K562 (cell line): Measurements from ENCODE around the gene FGF21. TPM values are rescaled to one million over a fixed set of nuclear protein-coding genes. Genes with fewer than 3 reads are reported as not detected.

Experiments used
- ATAC-seq: fragments of 200-7000 bp; cut with Tn5 transposase; 3 replicates; pipeline ENCODE4 v1.9.1; 2020; ENCODE audit warnings: moderate library complexity
- BruUV-seq: library from RNA; stranded (reverse); fragments of 400-500 nt; replicated peaks from 2 replicates; lab custom pipeline; 2021; lab: Mats Ljungman, UMichigan
- CTCF ChIA-PET: fragments of 300-600 bp; formaldehyde crosslinking; extraction: SDS; loops from one replicate; lab custom pipeline; 2021; ENCODE audit warnings: low intra/inter-chr PET ratio; lab: Yijun Ruan, JAX
- POLR2A ChIA-PET: fragments of 300-600, 350-650 bp; sonication (Branson Sonifier 250); formaldehyde crosslinking; extraction: SDS; loops from one replicate; lab custom pipeline; 2021; ENCODE audit warnings: antibody characterized with exemption, inconsistent platforms; lab: Yijun Ruan, JAX
- DNase-seq, 4 experiments: peaks; one replicate each; pipeline versions ENCODE4 v3.0.0 to v3.0.0-alpha.2; 2011 to 2018; ENCODE audit warnings: low spot score in 3 of 4, mixed read lengths in 3 of 4; ENCODE audit errors: extremely low read depth in 1 of 4
- FAIRE-seq: peaks from 2 replicates; lab custom pipeline; 2011; peaks lifted over from hg19 to GRCh38; lab: Jason Lieb, UNC
- H2AFZ ChIP-seq: 2 replicates; pipeline ENCODE4 v1.6.0; 2011; ENCODE audit warnings: low read depth, low read length, control low read depth, inconsistent platforms
- H3K27ac ChIP-seq: fragments of 200-600 bp; 3 replicates; pipeline ENCODE4 v1.8.0; 2011; ENCODE audit warnings: low read depth, mild to moderate bottlenecking, control low read depth, inconsistent platforms, low read length, moderate library complexity, mixed read lengths; ENCODE audit errors: extremely low read depth
- H3K27me3 ChIP-seq, 2 experiments: fragments of 300-600 bp in 1 of 2; 2 replicates in 1 of 2; 3 replicates in 1 of 2; pipeline versions ENCODE4 v1.6.0 to v1.8.0; 2011; ENCODE audit warnings: inconsistent platforms in 2 of 2, low read length in 2 of 2, mild to moderate bottlenecking in 1 of 2, mixed read lengths in 1 of 2, moderate library complexity in 1 of 2; ENCODE audit not compliant: control insufficient read depth in 2 of 2, insufficient read depth in 2 of 2
- H3K36me3 ChIP-seq: fragments of 300-600 bp; 3 replicates; pipeline ENCODE4 v1.8.0; 2011; ENCODE audit warnings: mild to moderate bottlenecking, low read length, inconsistent platforms; ENCODE audit not compliant: control insufficient read depth, insufficient read depth
- H3K4me1 ChIP-seq, 2 experiments: fragments of 200-600 bp in 1 of 2; replicated peaks in 1 of 2; 2 replicates in 1 of 2; 3 replicates in 1 of 2; pipeline versions ENCODE4 v1.5.1 to v1.8.0; 2011; ENCODE audit warnings: inconsistent platforms in 2 of 2, low read length in 2 of 2, mild to moderate bottlenecking in 1 of 2, mixed read lengths in 1 of 2, moderate library complexity in 1 of 2; ENCODE audit not compliant: control insufficient read depth in 2 of 2, insufficient read depth in 2 of 2
- H3K4me2 ChIP-seq: 2 replicates; pipeline ENCODE4 v1.6.1; 2011; ENCODE audit warnings: low read length, control low read depth, inconsistent platforms, mixed read lengths; ENCODE audit not compliant: insufficient read depth
- H3K4me3 ChIP-seq: fragments of 200-600 bp; sonication (generic), shearing (Covaris generic); 2 replicates; pipeline ENCODE4 v1.5.1; 2016; ENCODE audit warnings: control low read depth, inconsistent platforms
- H3K79me2 ChIP-seq: fragments of 200-600 bp; 3 replicates; pipeline ENCODE4 v1.8.0; 2011; ENCODE audit warnings: low read length, inconsistent platforms; ENCODE audit not compliant: control insufficient read depth, insufficient read depth
- H3K9ac ChIP-seq, 2 experiments: 2 replicates each; pipeline versions ENCODE4 v1.6.0 to v1.6.1; 2011; ENCODE audit warnings: low read depth in 2 of 2, low read length in 2 of 2, control low read depth in 1 of 2, inconsistent platforms in 1 of 2, mild to moderate bottlenecking in 1 of 2, mixed read lengths in 1 of 2; ENCODE audit not compliant: insufficient read depth in 1 of 2
- H3K9me1 ChIP-seq: one replicate; pipeline ENCODE4 v1.6.0; 2011; ENCODE audit warnings: inconsistent platforms, mild to moderate bottlenecking, low read length, moderate library complexity; ENCODE audit not compliant: control insufficient read depth, insufficient read depth
- H3K9me3 ChIP-seq: replicated peaks from 2 replicates; pipeline ENCODE4 v1.5.1; 2011; ENCODE audit warnings: low read depth, low read length, inconsistent platforms; ENCODE audit not compliant: control insufficient read depth, insufficient read depth
- H4K20me1 ChIP-seq: replicated peaks from 2 replicates; pipeline ENCODE4 v1.6.1; 2011; ENCODE audit warnings: low read length, inconsistent platforms, mixed read lengths; ENCODE audit not compliant: control insufficient read depth, insufficient read depth
- CBFB ChIP-seq: sonication (generic); formaldehyde crosslinking; IDR thresholded peaks from 2 replicates; pipeline ENCODE4 v1.4.0; 2020; ENCODE audit warnings: mild to moderate bottlenecking, missing genetic modification reagents
- CHD1 ChIP-seq: fragments of 200-600 bp; sonication (generic); IDR thresholded peaks from one replicate; pipeline ENCODE4 v1.6.1; 2012; ENCODE audit warnings: mild to moderate bottlenecking, moderate library complexity, low read length, inconsistent platforms
- ELF1 ChIP-seq: fragments of 200-800 bp; sonication (Bioruptor generic); IDR thresholded peaks from 2 replicates; pipeline ENCODE4 v1.6.1; 2016; ENCODE audit warnings: missing genetic modification characterization, missing compliant biosample characterization
- GATAD2A ChIP-seq: fragments of 450-650 bp; IDR thresholded peaks from 2 replicates; pipeline ENCODE4 v1.6.1; 2017
- KLF1 ChIP-seq: fragments of 450-650 bp; IDR thresholded peaks from 2 replicates; pipeline ENCODE4 v1.6.1; 2016; ENCODE audit warnings: missing genetic modification characterization, missing compliant biosample characterization
- NR2C1 ChIP-seq, 2 experiments: fragments of 450-650 bp; IDR thresholded peaks; 2 replicates each; pipeline ENCODE4 v1.6.1; 2017; ENCODE audit warnings: mild to moderate bottlenecking in 2 of 2, antibody characterized with exemption in 1 of 2, inconsistent platforms in 1 of 2, missing compliant biosample characterization in 1 of 2, missing genetic modification characterization in 1 of 2
- RHOXF2B ChIP-seq: fragments of 250-450 bp; sonication (Bioruptor Pico); conservative IDR thresholded peaks from 2 replicates; pipeline ENCODE4 v1.5.1; 2021
- SREBF1 ChIP-seq: fragments of 150-350 bp; IDR thresholded peaks from 2 replicates; pipeline ENCODE4 v1.6.1; 2014; ENCODE audit warnings: antibody characterized with exemption, low read depth, low read length, borderline replicate concordance
- TEAD4 ChIP-seq, 2 experiments: sonication (generic) in 1 of 2; formaldehyde crosslinking in 1 of 2; IDR thresholded peaks; 2 replicates each; pipeline versions ENCODE4 v1.6.1 to v1.8.0; 2012 to 2022; ENCODE audit warnings: borderline replicate concordance in 1 of 2, inconsistent platforms in 1 of 2, low read length in 1 of 2, mild to moderate bottlenecking in 1 of 2, missing genetic modification reagents in 1 of 2
- ZEB2 ChIP-seq: fragments of 450-650 bp; IDR thresholded peaks from 2 replicates; pipeline ENCODE4 v1.6.1; 2016
- ZKSCAN3 ChIP-seq: fragments of 250-450 bp; sonication (Bioruptor Pico); IDR thresholded peaks from 2 replicates; pipeline ENCODE4 v1.4.0; 2020
- ZNF146 ChIP-seq: IDR thresholded peaks from one replicate; pipeline ENCODE4 v1.6.1; 2018; ENCODE audit warnings: missing compliant biosample characterization; ENCODE audit not compliant: unreplicated experiment
- WGBS: fragments of 100-300 bp; shearing (Covaris generic); methylation state at CpG from one replicate; pipeline ENCODE4 v1.1.6; 2016; ENCODE audit warnings: low coverage, mixed read lengths; ENCODE audit not compliant: insufficient coverage; ENCODE audit errors: missing lambda C conversion rate; 5-methylcytosine and 5-hydroxymethylcytosine counted together
- in situ Hi-C: fragments of 300-500 bp; cut with MboI; formaldehyde crosslinking; loops from 4 replicates; pipeline ENCODE4 v1.15.0; 2018; ENCODE audit warnings: inconsistent platforms, mixed read lengths
- intact Hi-C: fragments of 100-400 bp; cut with micrococcal nuclease; formaldehyde crosslinking; loops from 2 replicates; pipeline ENCODE4 v1.14.2; 2022
- polyA plus RNA-seq, 8 experiments: library from polyadenylated mRNA; depleted of rRNA in 4 of 8; stranded (reverse) in 5 of 8; unstranded in 3 of 8; fragments of >200 nt; fragmentation: Nextera tagmentation in 2 of 8; fragmentation: Illumina TruSeq in 1 of 8; extraction: Ambion mirVana in 2 of 8; extraction: Trizol in 1 of 8; gene quantifications; 2 replicates each; pipeline versions ENCODE4 v1.2.1 to v1.2.3, GENCODE V29; 2011 to 2014; ENCODE audit warnings: inconsistent platforms in 1 of 8, missing spikeins in 1 of 8
- total RNA-seq, 7 experiments: library from RNA; depleted of rRNA in 6 of 7; stranded (reverse); fragments of >200 nt in 6 of 7; fragmentation: Illumina TruSeq in 2 of 7; extraction: Trizol in 2 of 7; gene quantifications; 2 replicates each; pipeline versions ENCODE4 v1.2.1 to v1.2.3, GENCODE V29; 2011 to 2021; ENCODE audit warnings: low replicate concordance in 1 of 7
- TF ChIP-seq, protein P1 (sequence below): fragments of 450-650 bp; formaldehyde crosslinking; IDR thresholded peaks from 2 replicates; pipeline ENCODE4 v1.4.0; 2020; ENCODE audit warnings: mild to moderate bottlenecking, moderate library complexity
- TF ChIP-seq, protein P2 (sequence below): fragments of 450-650 bp; IDR thresholded peaks from 2 replicates; pipeline ENCODE4 v1.6.1; 2016; ENCODE audit warnings: mild to moderate bottlenecking
- TF ChIP-seq, protein P3 (sequence below): fragments of 200-800 bp; sonication (Bioruptor generic); IDR thresholded peaks from 2 replicates; pipeline ENCODE4 v1.6.1; 2017; ENCODE audit warnings: missing genetic modification characterization, missing compliant biosample characterization

The FGF21 gene
- total and polyA plus RNA-seq, 9 of the 15 experiments (the other 6 are each of a cell fraction or from before 2014, with no cell fraction given): 0.04 to 0.77 (median 0.09) TPM; not detected in 6

DNA sequence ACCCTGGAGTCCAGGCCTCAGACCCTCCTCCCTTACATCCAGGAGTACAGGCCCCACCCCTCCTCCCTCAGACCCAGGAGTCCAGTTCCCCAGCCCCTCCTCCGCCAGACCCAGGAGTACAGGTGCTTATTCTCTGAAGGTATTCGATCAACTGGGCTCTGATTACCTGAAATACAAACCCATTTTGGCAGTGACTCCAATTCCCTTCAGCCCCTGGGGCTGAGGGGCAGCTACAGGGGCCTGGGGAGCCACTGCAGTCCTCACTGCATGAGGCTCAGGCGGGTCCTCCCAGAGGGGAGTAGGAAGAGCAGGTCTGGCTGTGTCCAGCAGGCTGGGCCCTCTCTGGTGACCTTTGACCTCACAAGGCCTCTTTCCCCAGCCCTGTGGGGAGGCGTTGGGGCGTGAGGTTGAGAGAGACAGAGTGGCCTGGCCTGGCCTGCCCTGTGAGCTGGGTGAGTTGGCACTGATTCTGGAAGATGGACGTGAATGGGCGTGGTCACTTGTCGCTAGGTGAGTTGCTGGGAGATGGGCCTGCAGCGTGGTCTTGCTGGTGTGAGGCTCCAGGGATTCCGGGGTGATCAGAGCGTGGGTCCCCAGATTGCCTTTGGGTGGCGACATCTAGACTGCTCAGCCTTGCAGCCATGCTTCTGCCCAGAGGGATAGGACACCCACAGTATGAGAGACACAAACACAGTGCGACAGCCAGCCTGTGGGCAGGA lies 52.4 kb downstream of the FGF21 start:
- H3K4me3 ChIP-seq: no peak overlapping the region
- H3K36me3 ChIP-seq: peaks cover 35% of the 10 kb centered on the region; the same call in 1 of the 3 replicates
- FAIRE-seq (no peak), DNase-seq (peak; percentile 30 to 61 (median 38)), ATAC-seq (no peak)
- peaks cover 28 to 57% of the 10 kb centered on the region in 2 experiments for H3K4me1 ChIP-seq
- BruUV-seq: no TSS peak
- in situ Hi-C loops: no loop called here
- no peaks in the 10 kb centered on the region for H3K9me3 ChIP-seq
- H3K27me3 ChIP-seq: no peaks in the 10 kb centered on the region
- no peak overlapping the region for H2AFZ ChIP-seq
- peak overlapping the region; percentile 72; the same call in 2 of the 3 replicates for H3K27ac ChIP-seq
- POLR2A ChIA-PET: interaction anchor here (0.6 to 2.1 kb wide), 7 partner anchors 8 to 218 kb away, joined by 3 to 14 read pairs (median 4); partner anchors contain the start of gene FTL
- 68% methylated on average over 13 of the region's 13 CpGs for WGBS
- CTCF ChIA-PET: interaction anchor here (0.6 to 0.7 kb wide), 2 partner anchors 20 to 28 kb away, joined by 3 read pairs; no protein-coding TSS in a partner anchor
- intact Hi-C loops: no loop called here
- peak overlapping the region; percentile 39 for H3K4me2 ChIP-seq
- peak overlapping the region in 1 of 2 experiments; percentile 86; a peak in 2 of 4 replicates for H3K9ac ChIP-seq
- H3K9me1 ChIP-seq: peaks cover 3% of the 10 kb centered on the region
- H3K79me2 ChIP-seq: peaks cover 53% of the 10 kb centered on the region
- 0 out of 2 replicates have a peak, but pooled peaks cover 3% of the 10 kb centered on the region for H4K20me1 ChIP-seq
- TF ChIP-seq ZEB2 (no peak), SREBF1 (no peak), ZNF146 (CRISPR knock-in tag) (no peak), NR2C1 (IDR thresholded peaks at IDR 0.05) (peak; percentile 93), NR2C1 (tag; IDR thresholded peaks at IDR 0.05) (peak; percentile 93), CBFB (CRISPR knock-in tag) (peak; percentile 44; the same call in 1 of the 2 replicates), CHD1 (no peak), KLF1 (no peak), ELF1 (tag) (no peak), RHOXF2B (CRISPR knock-in tag) (no peak), TEAD4 (IDR thresholded peaks at IDR 0.05; ENCODE audit: low read length) (no peak), TEAD4 (CRISPR knock-in tag; IDR thresholded peaks at IDR 0.05; ENCODE audit: borderline replicate concordance) (no peak), GATAD2A (no peak), ZKSCAN3 (CRISPR knock-in tag) (no peak)
- TF ChIP-seq, protein P1, sequence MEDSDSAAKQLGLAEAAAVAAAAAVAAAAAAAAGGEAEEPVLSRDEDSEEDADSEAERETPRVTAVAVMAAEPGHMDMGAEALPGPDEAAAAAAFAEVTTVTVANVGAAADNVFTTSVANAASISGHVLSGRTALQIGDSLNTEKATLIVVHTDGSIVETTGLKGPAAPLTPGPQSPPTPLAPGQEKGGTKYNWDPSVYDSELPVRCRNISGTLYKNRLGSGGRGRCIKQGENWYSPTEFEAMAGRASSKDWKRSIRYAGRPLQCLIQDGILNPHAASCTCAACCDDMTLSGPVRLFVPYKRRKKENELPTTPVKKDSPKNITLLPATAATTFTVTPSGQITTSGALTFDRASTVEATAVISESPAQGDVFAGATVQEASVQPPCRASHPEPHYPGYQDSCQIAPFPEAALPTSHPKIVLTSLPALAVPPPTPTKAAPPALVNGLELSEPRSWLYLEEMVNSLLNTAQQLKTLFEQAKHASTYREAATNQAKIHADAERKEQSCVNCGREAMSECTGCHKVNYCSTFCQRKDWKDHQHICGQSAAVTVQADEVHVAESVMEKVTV (CRISPR knock-in tag): no peak
- TF ChIP-seq, protein P2, sequence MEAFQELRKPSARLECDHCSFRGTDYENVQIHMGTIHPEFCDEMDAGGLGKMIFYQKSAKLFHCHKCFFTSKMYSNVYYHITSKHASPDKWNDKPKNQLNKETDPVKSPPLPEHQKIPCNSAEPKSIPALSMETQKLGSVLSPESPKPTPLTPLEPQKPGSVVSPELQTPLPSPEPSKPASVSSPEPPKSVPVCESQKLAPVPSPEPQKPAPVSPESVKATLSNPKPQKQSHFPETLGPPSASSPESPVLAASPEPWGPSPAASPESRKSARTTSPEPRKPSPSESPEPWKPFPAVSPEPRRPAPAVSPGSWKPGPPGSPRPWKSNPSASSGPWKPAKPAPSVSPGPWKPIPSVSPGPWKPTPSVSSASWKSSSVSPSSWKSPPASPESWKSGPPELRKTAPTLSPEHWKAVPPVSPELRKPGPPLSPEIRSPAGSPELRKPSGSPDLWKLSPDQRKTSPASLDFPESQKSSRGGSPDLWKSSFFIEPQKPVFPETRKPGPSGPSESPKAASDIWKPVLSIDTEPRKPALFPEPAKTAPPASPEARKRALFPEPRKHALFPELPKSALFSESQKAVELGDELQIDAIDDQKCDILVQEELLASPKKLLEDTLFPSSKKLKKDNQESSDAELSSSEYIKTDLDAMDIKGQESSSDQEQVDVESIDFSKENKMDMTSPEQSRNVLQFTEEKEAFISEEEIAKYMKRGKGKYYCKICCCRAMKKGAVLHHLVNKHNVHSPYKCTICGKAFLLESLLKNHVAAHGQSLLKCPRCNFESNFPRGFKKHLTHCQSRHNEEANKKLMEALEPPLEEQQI: no peak
- TF ChIP-seq, protein P3, sequence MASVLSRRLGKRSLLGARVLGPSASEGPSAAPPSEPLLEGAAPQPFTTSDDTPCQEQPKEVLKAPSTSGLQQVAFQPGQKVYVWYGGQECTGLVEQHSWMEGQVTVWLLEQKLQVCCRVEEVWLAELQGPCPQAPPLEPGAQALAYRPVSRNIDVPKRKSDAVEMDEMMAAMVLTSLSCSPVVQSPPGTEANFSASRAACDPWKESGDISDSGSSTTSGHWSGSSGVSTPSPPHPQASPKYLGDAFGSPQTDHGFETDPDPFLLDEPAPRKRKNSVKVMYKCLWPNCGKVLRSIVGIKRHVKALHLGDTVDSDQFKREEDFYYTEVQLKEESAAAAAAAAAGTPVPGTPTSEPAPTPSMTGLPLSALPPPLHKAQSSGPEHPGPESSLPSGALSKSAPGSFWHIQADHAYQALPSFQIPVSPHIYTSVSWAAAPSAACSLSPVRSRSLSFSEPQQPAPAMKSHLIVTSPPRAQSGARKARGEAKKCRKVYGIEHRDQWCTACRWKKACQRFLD (CRISPR knock-in tag): no peak
